SK-N-SH treated with all-trans-retinoic acid at 6 μM for 48 hours (cell line): ENCODE measurements around the gene BMF.
A peak's percentile ranks its signal among the peaks of the same experiment; 100 is the strongest.

ENCODE experiments used
- ATAC-seq: fragments of 200-7000 bp; cut with Tn5 transposase; 3 replicates; pipeline ENCODE4 v1.9.1; 2020; ENCODE audit warnings: mild to moderate bottlenecking, moderate library complexity
- ARNTL ChIP-seq: fragments of 450-650 bp; formaldehyde crosslinking; IDR thresholded peaks from 2 replicates; pipeline ENCODE4 v1.5.0; 2020; ENCODE audit warnings: low read depth, mild to moderate bottlenecking, moderate library complexity, borderline replicate concordance
- CREB5 ChIP-seq: fragments of 250-450 bp; sonication (Bioruptor Pico); IDR thresholded peaks from 2 replicates; pipeline ENCODE4 v1.5.1; 2020; ENCODE audit warnings: low read depth, mild to moderate bottlenecking, moderate library complexity
- CSDC2 ChIP-seq: fragments of 250-450 bp; sonication (Bioruptor Pico); IDR thresholded peaks from 2 replicates; pipeline ENCODE4 v1.5.0; 2020; ENCODE audit warnings: mild to moderate bottlenecking, moderate library complexity
- CSRNP3 ChIP-seq: fragments of 250-450 bp; sonication (Bioruptor Pico); IDR thresholded peaks from 2 replicates; pipeline ENCODE4 v1.5.1; 2021; ENCODE audit warnings: mild to moderate bottlenecking, moderate library complexity
- ESRRG ChIP-seq: fragments of 250-450 bp; sonication (Bioruptor Pico); IDR thresholded peaks from 2 replicates; pipeline ENCODE4 v1.6.1; 2021; ENCODE audit warnings: mild to moderate bottlenecking
- GLIS3 ChIP-seq: fragments of 250-450 bp; sonication (Bioruptor Pico); IDR thresholded peaks from 2 replicates; pipeline ENCODE4 v1.5.0; 2020; ENCODE audit warnings: mild to moderate bottlenecking, moderate library complexity
- ISL1 ChIP-seq: fragments of 250-450 bp; sonication (Bioruptor Pico); IDR thresholded peaks from 2 replicates; pipeline ENCODE4 v2.1.2; 2022; ENCODE audit warnings: mild to moderate bottlenecking, moderate library complexity
- OSR1 ChIP-seq: fragments of 250-450 bp; sonication (Bioruptor Pico); IDR thresholded peaks from 2 replicates; pipeline ENCODE4 v1.8.0; 2022; ENCODE audit warnings: moderate library complexity, mild to moderate bottlenecking, inconsistent platforms
- PATZ1 ChIP-seq: fragments of 250-450 bp; sonication (Bioruptor Pico); IDR thresholded peaks from 2 replicates; pipeline ENCODE4 v1.8.0; 2020; ENCODE audit warnings: mild to moderate bottlenecking, moderate library complexity, borderline replicate concordance
- POU6F1 ChIP-seq: fragments of 250-450 bp; sonication (Bioruptor Pico); IDR thresholded peaks from 2 replicates; pipeline ENCODE4 v1.8.0; 2021; ENCODE audit warnings: low read depth, mild to moderate bottlenecking, moderate library complexity, borderline replicate concordance
- PPARA ChIP-seq: fragments of 250-450 bp; sonication (Bioruptor Pico); IDR thresholded peaks from 2 replicates; pipeline ENCODE4 v1.5.0; 2020; ENCODE audit warnings: mild to moderate bottlenecking, borderline replicate concordance
- RARB ChIP-seq: fragments of 250-450 bp; sonication (Bioruptor Pico); IDR thresholded peaks from 2 replicates; pipeline ENCODE4 v1.8.0; 2021; ENCODE audit warnings: mild to moderate bottlenecking, moderate library complexity
- SNAI2 ChIP-seq: fragments of 250-450 bp; sonication (Bioruptor Pico); IDR thresholded peaks from 2 replicates; pipeline ENCODE4 v1.5.0; 2020; ENCODE audit warnings: mild to moderate bottlenecking, moderate library complexity
- TCF4 ChIP-seq: fragments of 250-450 bp; sonication (Bioruptor Pico); IDR thresholded peaks from 2 replicates; pipeline ENCODE4 v1.8.0; 2021; ENCODE audit warnings: mild to moderate bottlenecking, moderate library complexity, borderline replicate concordance
- TOX ChIP-seq: fragments of 250-450 bp; sonication (Bioruptor Pico); IDR thresholded peaks from 2 replicates; pipeline ENCODE4 v1.8.0; 2021; ENCODE audit warnings: mild to moderate bottlenecking, moderate library complexity, borderline replicate concordance
- TSHZ2 ChIP-seq: fragments of 250-450 bp; sonication (Bioruptor Pico); IDR thresholded peaks from 2 replicates; pipeline ENCODE4 v1.5.0; 2020; ENCODE audit warnings: mild to moderate bottlenecking, moderate library complexity
- ZC3H10 ChIP-seq: fragments of 250-450 bp; sonication (Bioruptor Pico); IDR thresholded peaks from 2 replicates; pipeline ENCODE4 v1.5.1; 2021; ENCODE audit warnings: mild to moderate bottlenecking, moderate library complexity
- ZFP3 ChIP-seq: fragments of 250-450 bp; sonication (Bioruptor Pico); IDR thresholded peaks from 2 replicates; pipeline ENCODE4 v1.5.0; 2020; ENCODE audit warnings: mild to moderate bottlenecking, moderate library complexity
- ZFP30 ChIP-seq: fragments of 450-650 bp; formaldehyde crosslinking; IDR thresholded peaks from 2 replicates; pipeline ENCODE4 v1.5.0; 2022; ENCODE audit warnings: mild to moderate bottlenecking, moderate library complexity
- ZNF70 ChIP-seq: fragments of 450-650 bp; formaldehyde crosslinking; IDR thresholded peaks from 2 replicates; pipeline ENCODE4 v1.5.0; 2020; ENCODE audit warnings: mild to moderate bottlenecking, moderate library complexity
- ZNF8 ChIP-seq: fragments of 450-650 bp; formaldehyde crosslinking; IDR thresholded peaks from 2 replicates; pipeline ENCODE4 v1.5.0; 2020; ENCODE audit warnings: mild to moderate bottlenecking, moderate library complexity

BMF gene

GRCh38 chr15:40059821-40060220 lies 48.9 kb downstream of the BMF start (continued):
- TF ChIP-seq TSHZ2 (CRISPR knock-in tag), result no peak
- TF ChIP-seq, all 23 proteins: peak for 0

- TF ChIP-seq PPARA (no peak), ZFP30 (CRISPR knock-in tag) (no peak), ZNF70 (CRISPR knock-in tag) (no peak), TOX (no peak), CREB5 (no peak), TCF4 (CRISPR knock-in tag) (no peak), OSR1 (CRISPR knock-in tag) (no peak), ARNTL (CRISPR knock-in tag) (no peak), ZC3H10 (CRISPR knock-in tag) (no peak), CSDC2 (CRISPR knock-in tag) (no peak), TSHZ2 (CRISPR knock-in tag) (no peak), ZNF8 (no peak), ZFP3 (CRISPR knock-in tag) (no peak), POU6F1 (CRISPR knock-in tag) (no peak), ISL1 (CRISPR knock-in tag) (no peak), CSRNP3 (CRISPR knock-in tag) (no peak), ESRRG (CRISPR knock-in tag) (no peak), RARB (no peak)
- no peak for ATAC-seq
Observed at GRCh38 chr15:40058476-40059140, 50.1 kb downstream of the BMF start.

GRCh38 chr15:40055576-40056293 lies 52.9 kb downstream of the BMF start:
- no peak for TF ChIP-seq ESRRG (CRISPR knock-in tag)
- TF ChIP-seq CSDC2 (CRISPR knock-in tag), result no peak
- TF ChIP-seq RARB, result no peak
- no peak for TF ChIP-seq ZFP3 (CRISPR knock-in tag)
- TF ChIP-seq ZNF70 (CRISPR knock-in tag), result no peak
- TF ChIP-seq SNAI2 (CRISPR knock-in tag), result no peak
- no peak for TF ChIP-seq ZFP30 (CRISPR knock-in tag)
- no peak for TF ChIP-seq CSRNP3 (CRISPR knock-in tag)
- TF ChIP-seq TOX, result no peak
- TF ChIP-seq GLIS3, result no peak
- no peak for TF ChIP-seq PATZ1 (CRISPR knock-in tag)
- TF ChIP-seq, all 23 proteins: peak for 0
- peak; percentile 18; the same call in 1 of the 3 replicates for ATAC-seq
